Measurements from ENCODE around the gene IL26.

IL26 gene, protein sequence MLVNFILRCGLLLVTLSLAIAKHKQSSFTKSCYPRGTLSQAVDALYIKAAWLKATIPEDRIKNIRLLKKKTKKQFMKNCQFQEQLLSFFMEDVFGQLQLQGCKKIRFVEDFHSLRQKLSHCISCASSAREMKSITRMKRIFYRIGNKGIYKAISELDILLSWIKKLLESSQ

DNA sequence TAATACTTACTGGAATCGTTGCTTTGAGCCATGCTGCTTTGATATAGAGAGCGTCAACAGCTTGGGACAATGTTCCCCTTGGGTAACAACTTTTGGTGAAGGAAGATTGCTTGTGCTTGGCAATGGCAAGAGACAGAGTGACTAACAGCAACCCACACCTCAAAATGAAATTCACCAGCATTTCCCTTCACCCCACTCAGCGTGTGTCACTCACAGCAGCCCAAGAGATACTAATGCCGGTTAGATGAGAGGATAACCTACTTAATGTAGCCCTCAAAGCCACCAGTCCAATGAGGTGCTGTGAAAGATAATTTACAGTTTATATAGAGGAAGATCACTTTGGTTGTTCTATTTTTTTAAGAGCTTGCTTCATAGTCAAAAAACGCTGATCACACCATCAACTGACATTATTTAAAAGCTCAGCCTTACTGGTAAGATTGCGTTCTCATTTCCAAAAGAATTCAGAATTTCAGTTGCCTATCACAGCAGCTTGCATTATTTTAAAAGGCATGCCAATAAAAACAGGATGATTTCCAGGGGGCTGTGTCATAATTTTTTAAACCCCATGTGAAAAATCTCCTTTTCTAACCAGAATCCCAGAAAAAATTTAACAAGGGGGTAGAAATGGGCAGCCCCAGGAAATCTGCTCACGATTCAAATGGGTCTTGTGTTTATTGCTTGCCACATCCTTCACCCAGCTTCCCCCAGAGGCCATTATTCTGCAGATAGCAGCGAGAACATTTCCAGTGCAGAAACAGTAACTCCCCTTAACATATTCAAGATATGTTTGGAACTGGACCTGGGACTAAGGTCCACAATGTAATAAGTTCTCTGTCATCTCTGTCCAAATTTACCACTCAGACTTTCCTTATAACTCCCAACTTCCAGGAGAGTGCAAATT is at the start of gene IL26:
Gene IL26 (minus strand): TSS at position 235 of the 901 bp plus-strand sequence. CDS start 54 bp downstream, at position 181.
- H3K9me3 ChIP-seq (ENCODE audit: control insufficient read depth in 1 of 2, low read length in 2 of 2) = no peaks in the 10 kb centered on the region
- no peak within 1 kb of the TSS for H3K4me3 ChIP-seq (ENCODE audit: low read depth in 1 of 2, low read length in 2 of 2)
- H3K4me1 ChIP-seq (ENCODE audit: control insufficient read depth in 1 of 2, insufficient read depth in 2 of 2, low read length in 2 of 2) = peaks cover 0 to 15% of the 10 kb centered on the region in 2 donors
- H3K36me3 ChIP-seq (ENCODE audit: control insufficient read depth in 1 of 2, insufficient read depth in 2 of 2, low read length in 2 of 2) = no peaks in the 10 kb centered on the region
- no peak within 1 kb of the TSS for H3K27ac ChIP-seq (ENCODE audit: low read length)
- no peaks in the 10 kb centered on the region for H3K27me3 ChIP-seq (ENCODE audit: low read depth, low read length)

DNA sequence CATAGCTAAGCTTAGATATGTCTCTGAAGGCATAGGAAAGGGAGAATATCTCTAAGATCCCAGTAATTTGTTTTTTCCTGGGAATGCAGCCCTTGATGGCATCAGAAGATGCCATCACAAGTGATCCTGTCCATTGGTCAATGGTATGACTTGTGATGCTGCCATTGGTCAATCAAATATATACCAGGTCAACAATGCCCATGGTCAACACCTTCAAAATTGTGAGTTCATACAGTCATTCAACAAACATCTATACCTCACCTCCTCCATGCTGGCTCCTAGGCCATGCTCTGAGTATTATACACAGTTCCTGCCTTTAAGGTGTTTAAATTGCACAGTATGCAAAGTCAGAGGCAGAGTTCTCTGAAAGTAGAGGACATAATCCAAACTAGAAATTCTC is 47.1 kb upstream of the IL26 start:
- H3K27me3 ChIP-seq (ENCODE audit: low read depth, low read length) = no peaks in the 10 kb centered on the region
- no peak overlapping the region for H3K4me3 ChIP-seq (ENCODE audit: low read depth in 1 of 2, low read length in 2 of 2)
- H3K4me1 ChIP-seq (ENCODE audit: control insufficient read depth in 1 of 2, insufficient read depth in 2 of 2, low read length in 2 of 2) = no peaks in the 10 kb centered on the region
- no peaks in the 10 kb centered on the region for H3K36me3 ChIP-seq (ENCODE audit: control insufficient read depth in 1 of 2, insufficient read depth in 2 of 2, low read length in 2 of 2)
- no peaks in the 10 kb centered on the region for H3K9me3 ChIP-seq (ENCODE audit: control insufficient read depth in 1 of 2, low read length in 2 of 2)
- no peak overlapping the region for H3K27ac ChIP-seq (ENCODE audit: low read length)

DNA sequence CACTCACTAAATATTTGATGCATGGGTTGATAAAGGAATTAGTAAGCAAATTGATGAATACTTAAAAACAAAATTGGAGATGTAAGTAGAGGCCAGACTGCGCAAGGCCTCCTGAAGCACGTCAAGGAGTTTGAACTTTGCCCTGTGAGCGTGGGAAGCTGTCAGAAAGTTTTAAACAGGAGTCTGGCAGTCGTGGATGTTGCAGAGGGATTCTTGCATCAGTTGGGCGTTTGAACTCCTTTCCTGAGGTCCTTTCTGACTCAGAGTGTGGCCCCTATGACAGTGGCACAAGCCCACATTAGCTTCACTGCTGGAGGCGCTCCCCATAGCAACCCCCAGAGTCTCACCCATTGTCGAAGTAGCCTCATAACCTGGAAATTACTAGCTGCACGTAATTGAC is 45.7 kb upstream of the IL26 start:
- Histone ChIP-seq H3K4me3 (ENCODE audit: low read depth in 1 of 2, low read length in 2 of 2) (no peak overlapping the region), H3K27ac (ENCODE audit: low read length) (no peak overlapping the region), H3K4me1 (ENCODE audit: control insufficient read depth in 1 of 2, insufficient read depth in 2 of 2, low read length in 2 of 2) (no peaks in the 10 kb centered on the region), H3K36me3 (ENCODE audit: control insufficient read depth in 1 of 2, insufficient read depth in 2 of 2, low read length in 2 of 2) (no peaks in the 10 kb centered on the region), H3K27me3 (ENCODE audit: low read depth, low read length) (no peaks in the 10 kb centered on the region), H3K9me3 (ENCODE audit: control insufficient read depth in 1 of 2, low read length in 2 of 2) (no peaks in the 10 kb centered on the region)

DNA sequence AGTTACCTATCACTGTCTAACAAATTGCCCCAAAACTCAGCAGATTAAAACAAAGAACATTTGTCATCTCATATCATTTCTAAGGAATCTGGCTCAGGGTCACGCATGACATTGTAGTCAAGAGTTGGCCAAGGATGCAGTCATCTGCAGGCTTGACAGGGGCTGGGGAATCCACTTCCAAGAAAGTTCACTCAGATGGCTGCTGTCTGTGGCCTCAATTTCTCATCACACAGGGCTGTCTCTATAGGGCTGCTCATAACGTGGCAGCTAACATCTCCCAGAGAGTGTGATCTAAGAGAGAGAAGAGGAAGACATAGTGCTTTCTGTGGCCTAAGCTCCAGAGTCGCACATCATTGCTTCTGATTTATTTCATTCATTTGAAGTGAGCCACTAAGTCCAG is 44.7 kb upstream of the IL26 start:
- no peaks in the 10 kb centered on the region for H3K27me3 ChIP-seq (ENCODE audit: low read depth, low read length)
- no peak overlapping the region for H3K27ac ChIP-seq (ENCODE audit: low read length)
- no peaks in the 10 kb centered on the region for H3K36me3 ChIP-seq (ENCODE audit: control insufficient read depth in 1 of 2, insufficient read depth in 2 of 2, low read length in 2 of 2)
- no peak overlapping the region for H3K4me3 ChIP-seq (ENCODE audit: low read depth in 1 of 2, low read length in 2 of 2)
- no peaks in the 10 kb centered on the region for H3K9me3 ChIP-seq (ENCODE audit: control insufficient read depth in 1 of 2, low read length in 2 of 2)
- no peaks in the 10 kb centered on the region for H3K4me1 ChIP-seq (ENCODE audit: control insufficient read depth in 1 of 2, insufficient read depth in 2 of 2, low read length in 2 of 2)

DNA sequence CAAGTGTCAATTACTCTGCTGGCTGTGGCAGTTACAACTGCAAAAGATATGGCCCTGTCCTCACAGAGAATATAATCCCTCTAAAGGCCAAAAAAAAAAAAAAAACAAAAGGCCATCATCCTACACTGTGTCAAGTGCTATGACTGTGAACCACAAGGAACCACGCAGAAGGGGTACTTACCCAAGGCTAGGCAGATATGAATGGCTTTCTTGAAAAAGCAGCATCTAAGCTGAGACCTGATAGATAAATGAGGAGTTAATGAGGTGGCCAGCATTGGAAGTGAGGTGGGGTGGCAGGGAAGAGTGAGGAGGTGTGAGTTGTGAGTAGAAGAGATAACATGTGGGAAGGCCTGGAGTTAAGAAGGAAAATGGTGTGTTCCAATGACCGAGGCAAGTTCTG is 44.2 kb upstream of the IL26 start:
- no peaks in the 10 kb centered on the region for H3K27me3 ChIP-seq (ENCODE audit: low read depth, low read length)
- no peaks in the 10 kb centered on the region for H3K9me3 ChIP-seq (ENCODE audit: control insufficient read depth in 1 of 2, low read length in 2 of 2)
- no peak overlapping the region for H3K27ac ChIP-seq (ENCODE audit: low read length)
- no peaks in the 10 kb centered on the region for H3K36me3 ChIP-seq (ENCODE audit: control insufficient read depth in 1 of 2, insufficient read depth in 2 of 2, low read length in 2 of 2)
- no peaks in the 10 kb centered on the region for H3K4me1 ChIP-seq (ENCODE audit: control insufficient read depth in 1 of 2, insufficient read depth in 2 of 2, low read length in 2 of 2)
- H3K4me3 ChIP-seq (ENCODE audit: low read depth in 1 of 2, low read length in 2 of 2) = no peak overlapping the region

DNA sequence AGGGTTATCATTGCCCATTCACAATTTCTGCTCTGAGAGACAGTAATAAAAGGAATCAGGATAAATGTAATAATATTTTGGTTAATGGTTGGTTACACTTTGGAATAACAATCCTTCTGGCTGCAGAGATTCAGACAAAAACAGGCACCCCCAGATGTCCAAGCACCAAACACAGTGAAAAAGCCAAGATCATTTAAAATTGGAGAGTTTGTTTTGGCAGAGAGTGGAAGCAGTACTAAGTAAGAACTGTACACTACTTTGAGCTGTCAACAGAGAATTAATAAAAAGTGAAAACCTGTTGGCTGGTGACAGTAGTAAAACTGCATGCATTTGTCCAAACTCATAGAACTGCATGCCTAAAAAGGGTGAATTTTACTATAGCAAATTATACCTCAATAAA is 43.4 kb upstream of the IL26 start:
- H3K27me3 ChIP-seq (ENCODE audit: low read depth, low read length) = no peaks in the 10 kb centered on the region

DNA sequence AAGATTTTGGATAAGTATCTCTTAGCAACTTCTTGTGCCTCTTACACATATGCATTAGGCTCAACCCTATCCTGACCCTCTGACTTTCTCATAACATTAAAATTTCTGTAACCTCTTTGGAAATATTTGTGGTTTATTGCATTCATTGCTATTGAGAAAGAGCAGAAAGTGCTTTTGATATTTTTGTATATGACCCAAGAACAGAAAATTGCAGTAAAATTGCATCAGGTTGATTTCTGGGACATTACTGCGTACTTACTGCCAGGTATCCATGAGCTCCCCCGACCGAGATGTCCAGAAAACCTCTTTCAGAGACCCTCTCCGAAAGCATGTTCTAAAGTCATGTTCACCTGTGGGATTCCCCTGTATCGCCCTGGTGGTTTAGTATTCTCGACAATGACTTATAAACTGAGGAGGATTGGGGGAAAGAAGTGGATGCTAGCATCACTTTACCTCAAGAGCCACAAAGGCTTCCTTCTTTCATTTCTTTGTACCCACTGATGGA is 42.3 kb upstream of the IL26 start:
- H3K36me3 ChIP-seq (ENCODE audit: control insufficient read depth in 1 of 2, insufficient read depth in 2 of 2, low read length in 2 of 2) = no peaks in the 10 kb centered on the region
- H3K4me3 ChIP-seq (ENCODE audit: low read depth in 1 of 2, low read length in 2 of 2) = no peak overlapping the region
- no peak overlapping the region for H3K27ac ChIP-seq (ENCODE audit: low read length)
- H3K4me1 ChIP-seq (ENCODE audit: control insufficient read depth in 1 of 2, insufficient read depth in 2 of 2, low read length in 2 of 2) = no peaks in the 10 kb centered on the region
- no peaks in the 10 kb centered on the region for H3K9me3 ChIP-seq (ENCODE audit: control insufficient read depth in 1 of 2, low read length in 2 of 2)
- H3K27me3 ChIP-seq (ENCODE audit: low read depth, low read length) = no peaks in the 10 kb centered on the region

More for the DNA sequence above, 43.4 kb upstream of the IL26 start:
- Histone ChIP-seq H3K27ac (ENCODE audit: low read length) (no peak overlapping the region), H3K4me3 (ENCODE audit: low read depth in 1 of 2, low read length in 2 of 2) (no peak overlapping the region), H3K36me3 (ENCODE audit: control insufficient read depth in 1 of 2, insufficient read depth in 2 of 2, low read length in 2 of 2) (no peaks in the 10 kb centered on the region), H3K9me3 (ENCODE audit: control insufficient read depth in 1 of 2, low read length in 2 of 2) (no peaks in the 10 kb centered on the region), H3K4me1 (ENCODE audit: control insufficient read depth in 1 of 2, insufficient read depth in 2 of 2, low read length in 2 of 2) (no peaks in the 10 kb centered on the region)

DNA sequence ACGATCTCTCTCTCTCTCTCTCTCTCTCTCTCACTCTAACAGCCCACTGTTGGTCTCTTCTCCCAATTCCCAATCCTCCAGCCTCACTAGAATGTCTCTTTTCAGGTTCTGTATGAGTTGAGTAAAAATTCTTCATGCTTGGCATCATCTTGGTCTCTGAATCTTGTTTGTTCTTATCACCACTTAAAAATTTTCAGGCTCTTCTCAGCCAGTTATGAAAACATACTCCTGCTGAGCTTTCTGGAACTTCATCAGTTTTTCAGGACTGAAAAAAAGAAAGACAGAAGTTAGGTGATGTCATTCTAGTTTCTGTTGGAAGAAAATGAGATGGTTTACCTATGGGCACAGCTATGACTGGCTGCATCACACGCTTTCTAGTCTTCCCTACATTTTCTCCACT is 39.2 kb upstream of the IL26 start:
- H3K9me3 ChIP-seq (ENCODE audit: control insufficient read depth in 1 of 2, low read length in 2 of 2) = no peaks in the 10 kb centered on the region
- no peaks in the 10 kb centered on the region for H3K4me1 ChIP-seq (ENCODE audit: control insufficient read depth in 1 of 2, insufficient read depth in 2 of 2, low read length in 2 of 2)
- H3K27me3 ChIP-seq (ENCODE audit: low read depth, low read length) = no peaks in the 10 kb centered on the region
- no peaks in the 10 kb centered on the region for H3K36me3 ChIP-seq (ENCODE audit: control insufficient read depth in 1 of 2, insufficient read depth in 2 of 2, low read length in 2 of 2)
- H3K27ac ChIP-seq (ENCODE audit: low read length) = no peak overlapping the region
- H3K4me3 ChIP-seq (ENCODE audit: low read depth in 1 of 2, low read length in 2 of 2) = no peak overlapping the region

DNA sequence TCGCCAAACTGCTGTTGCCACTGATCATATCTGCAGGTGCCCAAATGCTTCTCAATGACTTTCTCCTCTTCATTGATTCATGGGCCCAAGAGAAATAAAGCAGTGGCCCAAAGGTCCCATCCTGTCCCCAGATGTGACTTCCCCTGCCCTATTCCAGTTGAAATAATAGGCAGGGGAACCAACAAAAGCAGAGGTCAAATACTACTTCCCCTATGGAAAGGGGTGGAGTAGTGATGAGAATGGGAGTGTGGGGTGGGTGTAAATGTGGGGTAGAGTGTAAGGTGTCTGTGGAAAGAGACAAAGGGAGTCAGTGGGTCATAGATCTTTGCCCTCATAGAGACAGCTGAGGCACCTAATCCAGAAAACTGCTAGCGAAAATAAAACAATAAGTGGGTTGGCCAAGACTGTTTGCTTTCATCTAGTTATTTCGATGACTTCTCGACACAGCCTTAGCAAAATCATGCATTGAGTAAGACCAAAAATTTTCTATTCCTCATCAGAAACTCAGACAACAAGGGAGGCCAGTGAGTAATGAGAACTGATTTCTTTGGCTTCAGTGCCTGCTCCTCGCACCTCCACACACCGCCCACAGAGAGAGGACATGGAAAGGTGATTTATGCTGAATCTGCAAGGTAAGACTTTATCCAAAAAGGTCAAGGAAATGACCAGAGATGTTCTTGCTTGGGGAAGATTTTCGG is 38.7 kb upstream of the IL26 start:
- Histone ChIP-seq H3K9me3 (ENCODE audit: control insufficient read depth in 1 of 2, low read length in 2 of 2) (no peaks in the 10 kb centered on the region), H3K4me1 (ENCODE audit: control insufficient read depth in 1 of 2, insufficient read depth in 2 of 2, low read length in 2 of 2) (no peaks in the 10 kb centered on the region), H3K27ac (ENCODE audit: low read length) (no peak overlapping the region), H3K4me3 (ENCODE audit: low read depth in 1 of 2, low read length in 2 of 2) (no peak overlapping the region), H3K27me3 (ENCODE audit: low read depth, low read length) (no peaks in the 10 kb centered on the region), H3K36me3 (ENCODE audit: control insufficient read depth in 1 of 2, insufficient read depth in 2 of 2, low read length in 2 of 2) (no peaks in the 10 kb centered on the region)

DNA sequence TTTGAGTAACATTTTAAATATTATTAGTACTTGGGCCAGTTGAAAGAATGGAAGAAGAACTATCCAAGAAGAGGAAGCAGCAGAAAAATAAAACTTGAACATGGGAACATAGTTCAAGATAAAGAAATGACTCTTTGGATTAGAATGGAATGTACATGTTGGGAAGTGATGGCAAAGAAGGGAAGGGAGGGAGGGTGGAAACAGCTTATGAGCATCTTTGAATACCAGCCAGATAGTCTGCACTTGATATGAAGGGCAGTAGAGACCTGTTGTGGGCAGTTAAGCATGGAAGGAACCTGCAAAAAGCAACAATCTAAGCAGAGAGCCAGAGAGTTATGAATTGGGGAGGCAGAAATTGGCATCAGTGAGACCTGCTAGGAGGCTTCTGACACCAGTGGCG is 37.8 kb upstream of the IL26 start:
- no peaks in the 10 kb centered on the region for H3K27me3 ChIP-seq (ENCODE audit: low read depth, low read length)
- no peak overlapping the region for H3K4me3 ChIP-seq (ENCODE audit: low read depth in 1 of 2, low read length in 2 of 2)
- no peaks in the 10 kb centered on the region for H3K9me3 ChIP-seq (ENCODE audit: control insufficient read depth in 1 of 2, low read length in 2 of 2)

DNA sequence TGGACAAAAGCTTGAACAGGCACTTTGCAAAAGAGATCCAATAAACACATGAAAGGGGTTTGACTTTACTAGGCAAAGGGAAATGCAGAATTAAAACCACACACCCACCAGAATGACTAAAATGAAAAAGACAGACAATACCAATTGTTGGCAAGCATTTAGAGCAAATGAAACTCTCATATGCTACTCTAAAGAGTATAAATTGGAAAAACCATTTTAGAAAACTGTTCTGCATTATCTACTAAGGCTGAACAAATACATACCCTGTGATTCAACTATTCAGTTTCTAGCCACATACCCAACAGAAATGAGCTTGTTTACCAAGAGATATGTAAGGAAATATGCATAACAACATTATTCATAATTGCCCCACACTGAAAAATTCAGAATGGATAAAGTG is 36.3 kb upstream of the IL26 start:
- no peaks in the 10 kb centered on the region for H3K36me3 ChIP-seq (ENCODE audit: control insufficient read depth in 1 of 2, insufficient read depth in 2 of 2, low read length in 2 of 2)

More for the DNA sequence above, 37.8 kb upstream of the IL26 start:
- H3K4me1 ChIP-seq (ENCODE audit: control insufficient read depth in 1 of 2, insufficient read depth in 2 of 2, low read length in 2 of 2) = no peaks in the 10 kb centered on the region
- no peak overlapping the region for H3K27ac ChIP-seq (ENCODE audit: low read length)
- H3K36me3 ChIP-seq (ENCODE audit: control insufficient read depth in 1 of 2, insufficient read depth in 2 of 2, low read length in 2 of 2) = no peaks in the 10 kb centered on the region

More for the DNA sequence above, 36.3 kb upstream of the IL26 start:
- Histone ChIP-seq H3K27ac (ENCODE audit: low read length) (no peak overlapping the region), H3K4me1 (ENCODE audit: control insufficient read depth in 1 of 2, insufficient read depth in 2 of 2, low read length in 2 of 2) (no peaks in the 10 kb centered on the region), H3K9me3 (ENCODE audit: control insufficient read depth in 1 of 2, low read length in 2 of 2) (no peaks in the 10 kb centered on the region), H3K4me3 (ENCODE audit: low read depth in 1 of 2, low read length in 2 of 2) (no peak overlapping the region), H3K27me3 (ENCODE audit: low read depth, low read length) (no peaks in the 10 kb centered on the region)

Data from muscle layer of duodenum (tissue), 2 donors.